ENCODE measurements around the gene APMAP.

- TF ChIP-seq, protein P1, sequence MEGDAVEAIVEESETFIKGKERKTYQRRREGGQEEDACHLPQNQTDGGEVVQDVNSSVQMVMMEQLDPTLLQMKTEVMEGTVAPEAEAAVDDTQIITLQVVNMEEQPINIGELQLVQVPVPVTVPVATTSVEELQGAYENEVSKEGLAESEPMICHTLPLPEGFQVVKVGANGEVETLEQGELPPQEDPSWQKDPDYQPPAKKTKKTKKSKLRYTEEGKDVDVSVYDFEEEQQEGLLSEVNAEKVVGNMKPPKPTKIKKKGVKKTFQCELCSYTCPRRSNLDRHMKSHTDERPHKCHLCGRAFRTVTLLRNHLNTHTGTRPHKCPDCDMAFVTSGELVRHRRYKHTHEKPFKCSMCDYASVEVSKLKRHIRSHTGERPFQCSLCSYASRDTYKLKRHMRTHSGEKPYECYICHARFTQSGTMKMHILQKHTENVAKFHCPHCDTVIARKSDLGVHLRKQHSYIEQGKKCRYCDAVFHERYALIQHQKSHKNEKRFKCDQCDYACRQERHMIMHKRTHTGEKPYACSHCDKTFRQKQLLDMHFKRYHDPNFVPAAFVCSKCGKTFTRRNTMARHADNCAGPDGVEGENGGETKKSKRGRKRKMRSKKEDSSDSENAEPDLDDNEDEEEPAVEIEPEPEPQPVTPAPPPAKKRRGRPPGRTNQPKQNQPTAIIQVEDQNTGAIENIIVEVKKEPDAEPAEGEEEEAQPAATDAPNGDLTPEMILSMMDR (IDR thresholded peaks at IDR 0.05) = no peak
- TF ChIP-seq POLR2A (IDR thresholded peaks at IDR 0.05) = no peak
Observed at GRCh38 chr20:24984961-24985640, 7.5 kb downstream of the APMAP start.
